H9 (cell line): ENCODE measurements around the gene NEURL1B. TPM values are rescaled to one million over a fixed set of nuclear protein-coding genes. Genes with fewer than 3 reads are reported as not detected.

Experiments used
- DNase-seq: peaks from one replicate; pipeline ENCODE4 v3.0.0-alpha.2; 2017
- H2AFZ ChIP-seq: one replicate; pipeline ENCODE4 v1.6.1; 2013; ENCODE audit warnings: mild to moderate bottlenecking, low read length, control low read depth, moderate library complexity
- H2AK5ac ChIP-seq: 2 replicates; pipeline ENCODE4 v1.6.1; 2013; ENCODE audit warnings: low read length, control low read depth, mixed read lengths; ENCODE audit not compliant: insufficient read length
- H2BK120ac ChIP-seq: one replicate; pipeline ENCODE4 v1.6.1; 2013; ENCODE audit warnings: low read depth, mild to moderate bottlenecking, low read length, control low read depth, inconsistent platforms; ENCODE audit not compliant: poor library complexity, severe bottlenecking
- H2BK12ac ChIP-seq: 2 replicates; pipeline ENCODE4 v1.6.1; 2013; ENCODE audit warnings: low read length, control low read depth, mixed read lengths, low read depth; ENCODE audit not compliant: insufficient read length
- H2BK15ac ChIP-seq: 2 replicates; pipeline ENCODE4 v1.6.1; 2013; ENCODE audit warnings: low read depth, low read length, control low read depth
- H2BK20ac ChIP-seq: one replicate; pipeline ENCODE4 v1.6.1; 2013; ENCODE audit warnings: low read depth, mild to moderate bottlenecking, low read length, control low read depth, inconsistent platforms; ENCODE audit not compliant: poor library complexity, severe bottlenecking
- H2BK5ac ChIP-seq: 2 replicates; pipeline ENCODE4 v1.6.1; 2013; ENCODE audit warnings: low read length, control low read depth, mixed read lengths; ENCODE audit not compliant: insufficient read length
- H3K14ac ChIP-seq: 2 replicates; pipeline ENCODE4 v1.6.1; 2013; ENCODE audit warnings: low read length, control low read depth; ENCODE audit not compliant: insufficient read depth
- H3K18ac ChIP-seq: 2 replicates; pipeline ENCODE4 v1.6.1; 2013; ENCODE audit warnings: low read depth, mild to moderate bottlenecking, mixed read lengths, low read length, control low read depth; ENCODE audit not compliant: insufficient read length
- H3K23ac ChIP-seq: 2 replicates; pipeline ENCODE4 v1.6.1; 2013; ENCODE audit warnings: low read length, control low read depth, mixed read lengths, low read depth; ENCODE audit not compliant: insufficient read length
- H3K23me2 ChIP-seq: 2 replicates; pipeline ENCODE4 v1.6.1; 2013; ENCODE audit warnings: low read depth, mild to moderate bottlenecking, mixed read lengths, low read length, control low read depth; ENCODE audit not compliant: insufficient read length, poor library complexity, severe bottlenecking
- H3K27ac ChIP-seq: 2 replicates; pipeline ENCODE4 v1.5.1; 2013; ENCODE audit warnings: low read length, control low read depth, mixed read lengths, low read depth; ENCODE audit not compliant: insufficient read length
- H3K27me3 ChIP-seq: 2 replicates; pipeline ENCODE4 v1.6.1; 2013; ENCODE audit warnings: low read length, control low read depth, inconsistent platforms; ENCODE audit not compliant: insufficient read depth
- H3K4ac ChIP-seq: 2 replicates; pipeline ENCODE4 v1.6.1; 2013; ENCODE audit warnings: low read depth, mild to moderate bottlenecking, control low read depth, inconsistent platforms, low read length, moderate library complexity
- H3K4me1 ChIP-seq: 2 replicates; pipeline ENCODE4 v1.6.1; 2013; ENCODE audit warnings: low read length, control low read depth, inconsistent platforms; ENCODE audit not compliant: insufficient read depth
- H3K4me2 ChIP-seq: 2 replicates; pipeline ENCODE4 v1.6.1; 2013; ENCODE audit warnings: low read length, control low read depth, mixed read lengths; ENCODE audit not compliant: insufficient read length, insufficient read depth
- H3K56ac ChIP-seq: 2 replicates; pipeline ENCODE4 v1.6.1; 2013; ENCODE audit warnings: low read depth, mild to moderate bottlenecking, mixed read lengths, low read length, control low read depth; ENCODE audit not compliant: insufficient read length
- H3K79me1 ChIP-seq: 2 replicates; pipeline ENCODE4 v1.6.1; 2013; ENCODE audit warnings: low read depth, mild to moderate bottlenecking, moderate library complexity, low read length, control low read depth, inconsistent platforms; ENCODE audit not compliant: insufficient read depth, poor library complexity, severe bottlenecking
- H3K79me2 ChIP-seq: 2 replicates; pipeline ENCODE4 v1.6.1; 2013; ENCODE audit warnings: low read length, control low read depth, inconsistent platforms; ENCODE audit not compliant: insufficient read depth
- H3K9ac ChIP-seq: 2 replicates; pipeline ENCODE4 v1.6.1; 2013; ENCODE audit warnings: low read length, control low read depth, mixed read lengths; ENCODE audit not compliant: insufficient read length; ENCODE audit errors: extremely low read depth
- H3K9me3 ChIP-seq: one replicate; pipeline ENCODE4 v1.6.1; 2013; ENCODE audit warnings: low read depth, low read length, inconsistent platforms; ENCODE audit not compliant: control insufficient read depth
- H3T11ph ChIP-seq: one replicate; pipeline ENCODE4 v1.6.1; 2013; ENCODE audit warnings: mild to moderate bottlenecking, low read length, control low read depth, inconsistent platforms
- H4K20me1 ChIP-seq: one replicate; pipeline ENCODE4 v1.6.1; 2013; ENCODE audit not compliant: control insufficient read depth, insufficient read length, insufficient read depth
- H4K5ac ChIP-seq: 2 replicates; pipeline ENCODE4 v1.6.1; 2013; ENCODE audit warnings: low read depth, mild to moderate bottlenecking, mixed read lengths, low read length, control low read depth; ENCODE audit not compliant: insufficient read length
- H4K8ac ChIP-seq: replicated peaks from 2 replicates; pipeline ENCODE4 v1.6.1; 2013; ENCODE audit warnings: low read length, control low read depth, mixed read lengths, low read depth; ENCODE audit not compliant: insufficient read length
- H4K91ac ChIP-seq: 2 replicates; pipeline ENCODE4 v1.6.1; 2013; ENCODE audit warnings: low read depth, mild to moderate bottlenecking, moderate library complexity, mixed read lengths, low read length, control low read depth; ENCODE audit not compliant: insufficient read length
- H3K27ac Mint-ChIP-seq, 3 experiments: 2 replicates in 2 of 3; 3 replicates in 1 of 3; pipeline ENCODE4 v1.8.0; 2020 to 2021; ENCODE audit warnings: mixed read lengths in 3 of 3, mild to moderate bottlenecking in 1 of 3, moderate library complexity in 1 of 3
- H3K27me3 Mint-ChIP-seq: 2 replicates; pipeline ENCODE4 v1.8.0; 2021; ENCODE audit warnings: low read depth, mild to moderate bottlenecking, moderate library complexity, mixed read lengths
- H3K36me3 Mint-ChIP-seq, 3 experiments: 2 replicates in 2 of 3; 3 replicates in 1 of 3; pipeline ENCODE4 v1.8.0; 2020 to 2021; ENCODE audit warnings: low read depth in 3 of 3, mixed read lengths in 3 of 3; ENCODE audit not compliant: insufficient read depth in 1 of 3
- H3K4me1 Mint-ChIP-seq, 2 experiments: 2 replicates each; pipeline ENCODE4 v1.8.0; 2020; ENCODE audit warnings: mixed read lengths in 2 of 2
- H3K4me3 Mint-ChIP-seq, 2 experiments: 2 replicates in 1 of 2; 3 replicates in 1 of 2; pipeline ENCODE4 v1.8.0; 2020 to 2021; ENCODE audit warnings: mild to moderate bottlenecking in 2 of 2, mixed read lengths in 2 of 2, moderate library complexity in 1 of 2
- H3K9me3 Mint-ChIP-seq, 2 experiments: 2 replicates in 1 of 2; 3 replicates in 1 of 2; pipeline ENCODE4 v1.8.0; 2020; ENCODE audit warnings: mild to moderate bottlenecking in 2 of 2, mixed read lengths in 2 of 2, moderate library complexity in 1 of 2
- total RNA-seq: library from RNA; stranded (reverse); gene quantifications from 2 replicates; pipeline ENCODE4 v1.2.1, GENCODE V29; 2021
- TF ChIP-seq, protein P1 (sequence below): fragments of 200-600 bp; sonication (generic); conservative IDR thresholded peaks from 3 replicates; pipeline ENCODE4 v1.8.0; 2021; ENCODE audit warnings: antibody characterized with exemption, mild to moderate bottlenecking

Gene NEURL1B
- total RNA-seq, 1 experiment from 2014 or later: 3.6 TPM

GRCh38 chr5:172705576-172706084, 64.6 kb downstream of the NEURL1B start:
- Histone ChIP-seq H3K4me2 (no peak overlapping the region), H3K23ac (no peak overlapping the region), H3K4ac (no peak overlapping the region), H3K14ac (no peak overlapping the region), H2BK12ac (no peak overlapping the region), H3K27ac (no peak overlapping the region), H3K79me2 (no peaks in the 10 kb centered on the region), H2BK120ac (no peak overlapping the region), H3K18ac (no peak overlapping the region), H3T11ph (no peak overlapping the region), H3K9me3 (no peaks in the 10 kb centered on the region), H3K56ac (no peak overlapping the region), H4K91ac (no peak overlapping the region), H4K8ac (no peak overlapping the region), H3K79me1 (no peaks in the 10 kb centered on the region), H4K20me1 (no peaks in the 10 kb centered on the region), H2AFZ (no peak overlapping the region), H3K23me2 (no peaks in the 10 kb centered on the region), H3K9ac (no peak overlapping the region), H2BK15ac (no peak overlapping the region), H4K5ac (no peak overlapping the region), H2BK5ac (no peak overlapping the region), H3K4me1 (peaks cover 5% of the 10 kb centered on the region; the same call in 1 of the 2 replicates), H2AK5ac (no peak overlapping the region), H2BK20ac (no peak overlapping the region), H3K27me3 (no peaks in the 10 kb centered on the region; the same call in 1 of the 2 replicates)
- DNase-seq: no peak
- no peak overlapping the region for H3K4me3 Mint-ChIP-seq
- TF ChIP-seq, protein P1, sequence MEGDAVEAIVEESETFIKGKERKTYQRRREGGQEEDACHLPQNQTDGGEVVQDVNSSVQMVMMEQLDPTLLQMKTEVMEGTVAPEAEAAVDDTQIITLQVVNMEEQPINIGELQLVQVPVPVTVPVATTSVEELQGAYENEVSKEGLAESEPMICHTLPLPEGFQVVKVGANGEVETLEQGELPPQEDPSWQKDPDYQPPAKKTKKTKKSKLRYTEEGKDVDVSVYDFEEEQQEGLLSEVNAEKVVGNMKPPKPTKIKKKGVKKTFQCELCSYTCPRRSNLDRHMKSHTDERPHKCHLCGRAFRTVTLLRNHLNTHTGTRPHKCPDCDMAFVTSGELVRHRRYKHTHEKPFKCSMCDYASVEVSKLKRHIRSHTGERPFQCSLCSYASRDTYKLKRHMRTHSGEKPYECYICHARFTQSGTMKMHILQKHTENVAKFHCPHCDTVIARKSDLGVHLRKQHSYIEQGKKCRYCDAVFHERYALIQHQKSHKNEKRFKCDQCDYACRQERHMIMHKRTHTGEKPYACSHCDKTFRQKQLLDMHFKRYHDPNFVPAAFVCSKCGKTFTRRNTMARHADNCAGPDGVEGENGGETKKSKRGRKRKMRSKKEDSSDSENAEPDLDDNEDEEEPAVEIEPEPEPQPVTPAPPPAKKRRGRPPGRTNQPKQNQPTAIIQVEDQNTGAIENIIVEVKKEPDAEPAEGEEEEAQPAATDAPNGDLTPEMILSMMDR: no peak
- H3K27ac Mint-ChIP-seq: 0 out of 7 replicates have a peak overlapping the region, but pooled peaks of 1 of the 3 experiments have one; percentile 4
- no peaks in the 10 kb centered on the region; a peak in 1 of 5 replicates for H3K9me3 Mint-ChIP-seq
- H3K36me3 Mint-ChIP-seq: no peaks in the 10 kb centered on the region
- H3K4me1 Mint-ChIP-seq: peaks cover 24 to 32% of the 10 kb centered on the region in 2 experiments
- peaks cover 58% of the 10 kb centered on the region for H3K27me3 Mint-ChIP-seq
